Vagina (tissue), 2 donors: ENCODE measurements around the gene WWOX. TPM values are rescaled to one million over a fixed set of nuclear protein-coding genes. Genes with fewer than 3 reads are reported as not detected.

Source experiments
- DNase-seq, 2 donors: peaks; one replicate each; pipeline ENCODE4 v3.0.0-alpha.2; 2017; ENCODE audit errors: extremely low spot score in 2 of 2
- H3K27ac ChIP-seq: fragments of 200-600 bp; sonication (generic); one replicate; pipeline ENCODE4 v1.5.1; 2019
- H3K27me3 ChIP-seq: fragments of 200-600 bp; sonication (generic); one replicate; pipeline ENCODE4 v1.5.1; 2019
- H3K36me3 ChIP-seq, 2 donors: fragments of 200-600 bp; sonication (generic); one replicate each; pipeline ENCODE4 v1.5.1; 2017 to 2019
- H3K4me1 ChIP-seq: fragments of 200-600 bp; sonication (generic); one replicate; pipeline ENCODE4 v1.5.1; 2019
- H3K4me3 ChIP-seq, 2 donors: fragments of 200-600 bp; sonication (generic); 1 replicate in 1 of 2; 2 replicates in 1 of 2; pipeline ENCODE4 v1.5.1; 2016 to 2019
- H3K9me3 ChIP-seq: fragments of 200-600 bp; sonication (generic); one replicate; pipeline ENCODE4 v1.5.1; 2019
- CTCF ChIP-seq, 3 experiments: fragments of 450-650 bp in 2 of 3; fragments of 200-600 bp in 1 of 3; sonication (generic) in 1 of 3; IDR thresholded peaks; one replicate each; pipeline ENCODE4 v1.5.1; 2017 to 2019; ENCODE audit warnings: antibody characterized with exemption in 3 of 3, mild to moderate bottlenecking in 2 of 3, moderate library complexity in 2 of 3
- POLR2A ChIP-seq, 2 donors: fragments of 450-650 bp; IDR thresholded peaks; one replicate each; pipeline ENCODE4 v1.6.1; 2017; ENCODE audit warnings: antibody characterized with exemption in 2 of 2, mild to moderate bottlenecking in 2 of 2, moderate library complexity in 2 of 2
- POLR2AphosphoS5 ChIP-seq, 2 donors: sonication (generic); formaldehyde crosslinking; IDR thresholded peaks; one replicate each; pipeline ENCODE4 v1.9.0; 2017; ENCODE audit warnings: antibody characterized with exemption in 2 of 2, mild to moderate bottlenecking in 2 of 2, low read depth in 1 of 2; ENCODE audit not compliant: insufficient read depth in 1 of 2
- intact Hi-C: fragments of 100-400 bp; cut with DNase I; formaldehyde crosslinking; loops from one replicate; pipeline ENCODE4 v1.15.1; 2023
- total RNA-seq: library from RNA; depleted of rRNA; stranded (reverse); fragments of >200 nt; gene quantifications from one replicate; pipeline ENCODE4 v1.2.3, GENCODE V29; 2016

The WWOX gene
- total RNA-seq, 1 donor from 2014 or later, result 33.1 TPM

DNA sequence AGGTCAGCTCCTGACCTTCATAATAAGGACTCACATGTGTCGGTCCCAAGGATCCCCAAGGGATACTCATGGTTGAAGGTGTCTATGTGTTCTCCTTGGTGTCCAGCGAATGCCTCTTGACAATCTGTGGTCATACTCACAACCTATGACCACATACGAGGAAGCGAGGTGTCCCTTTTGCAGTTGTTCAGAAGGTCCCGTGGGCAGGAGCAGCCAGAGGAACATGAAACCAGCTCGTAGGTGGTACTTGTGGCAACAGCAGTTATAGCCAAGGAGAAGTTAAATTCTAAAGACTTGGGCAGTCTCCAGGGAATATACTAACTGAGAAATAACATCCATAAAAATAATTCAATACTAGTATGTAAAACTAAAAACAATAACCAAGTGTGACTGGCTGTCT is 685.3 kb downstream of the WWOX start:
- intact Hi-C loops, result no loop called here
- no peaks in the 10 kb centered on the region for H3K27me3 ChIP-seq
- no peak for TF ChIP-seq CTCF (IDR thresholded peaks at IDR 0.05)
- TF ChIP-seq POLR2AphosphoS5 (IDR thresholded peaks at IDR 0.05; ENCODE audit: insufficient read depth in 1 of 2, low read depth in 1 of 2), result no peak
- no peak for TF ChIP-seq POLR2A (IDR thresholded peaks at IDR 0.05)
- no peaks in the 10 kb centered on the region for H3K9me3 ChIP-seq
- no peak overlapping the region for H3K4me3 ChIP-seq
- DNase-seq, result no peak
- no peaks in the 10 kb centered on the region for H3K36me3 ChIP-seq
- H3K4me1 ChIP-seq, result peaks cover 1% of the 10 kb centered on the region
- H3K27ac ChIP-seq, result no peak overlapping the region

DNA sequence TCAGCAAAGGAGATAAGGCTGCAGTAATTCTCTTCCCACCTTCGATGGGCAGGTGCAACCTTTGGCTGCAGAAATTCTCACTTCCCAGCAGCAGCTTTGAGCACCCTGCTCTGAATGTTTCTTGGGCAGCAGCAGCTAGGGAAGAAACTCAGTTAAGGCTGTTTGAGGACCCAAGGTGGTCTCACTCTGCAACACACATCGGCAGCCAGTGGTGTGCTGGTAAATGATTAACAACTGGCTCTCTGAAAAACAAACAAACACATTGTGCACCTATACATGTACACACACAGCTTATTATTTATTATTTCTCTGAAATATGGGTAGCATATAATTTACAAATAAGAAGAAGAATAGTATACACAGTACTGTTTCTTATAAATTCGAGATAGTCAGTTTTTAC is 685.8 kb downstream of the WWOX start:
- Histone ChIP-seq H3K4me3 (no peak overlapping the region), H3K4me1 (peaks cover 4% of the 10 kb centered on the region), H3K9me3 (no peaks in the 10 kb centered on the region), H3K36me3 (no peaks in the 10 kb centered on the region), H3K27ac (no peak overlapping the region), H3K27me3 (no peaks in the 10 kb centered on the region)
- TF ChIP-seq POLR2AphosphoS5 (IDR thresholded peaks at IDR 0.05; ENCODE audit: insufficient read depth in 1 of 2, low read depth in 1 of 2) (no peak), POLR2A (IDR thresholded peaks at IDR 0.05) (no peak), CTCF (IDR thresholded peaks at IDR 0.05) (no peak)
- no peak for DNase-seq
- intact Hi-C loops, result no loop called here

DNA sequence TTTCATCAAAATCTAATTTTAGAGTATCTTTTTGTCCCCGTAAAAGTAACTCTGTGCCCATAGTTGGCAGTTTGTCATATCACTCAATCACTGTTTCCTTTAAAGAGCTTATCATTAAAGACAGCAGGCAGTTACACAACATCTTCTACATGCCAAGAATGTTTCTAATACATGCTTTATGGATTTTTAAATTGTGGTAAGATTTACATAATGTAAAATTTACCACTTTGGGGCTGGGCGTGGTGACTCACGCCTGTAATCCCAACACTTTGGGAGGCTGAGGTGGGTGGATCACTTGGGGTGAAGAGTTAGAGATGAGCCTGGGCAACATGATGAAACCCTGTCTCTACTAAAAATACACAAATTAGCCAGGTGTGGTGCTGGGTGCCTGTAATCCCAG is 687.2 kb downstream of the WWOX start:
- Histone ChIP-seq H3K27me3 (no peaks in the 10 kb centered on the region), H3K9me3 (no peaks in the 10 kb centered on the region), H3K4me1 (peaks cover 4% of the 10 kb centered on the region), H3K36me3 (no peaks in the 10 kb centered on the region), H3K4me3 (no peak overlapping the region), H3K27ac (no peak overlapping the region)
- no peak for DNase-seq
- TF ChIP-seq POLR2AphosphoS5 (IDR thresholded peaks at IDR 0.05; ENCODE audit: insufficient read depth in 1 of 2, low read depth in 1 of 2) (no peak), CTCF (IDR thresholded peaks at IDR 0.05) (no peak), POLR2A (IDR thresholded peaks at IDR 0.05) (no peak)
- intact Hi-C loops, result no loop called here

DNA sequence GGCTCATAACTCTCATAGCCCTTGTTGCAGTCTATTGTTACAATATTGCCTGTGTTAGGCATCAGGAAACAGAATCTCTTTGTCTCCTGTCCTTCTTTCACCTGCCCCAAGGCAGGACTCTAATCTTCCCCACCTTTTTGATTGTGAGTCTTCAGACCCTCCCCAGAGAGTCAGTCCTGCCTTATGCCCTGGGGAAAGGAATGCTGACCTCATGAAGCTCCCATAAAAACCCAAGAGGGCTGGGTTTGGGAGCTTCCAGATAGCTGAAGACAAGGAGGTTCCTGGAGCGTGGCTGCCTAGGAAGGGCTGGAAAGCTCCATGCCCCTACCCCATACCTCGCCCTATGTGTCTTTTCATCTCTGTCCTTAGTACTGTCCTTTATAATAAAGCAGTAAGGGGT is 688.8 kb downstream of the WWOX start:
- H3K4me3 ChIP-seq, result no peak overlapping the region
- peaks cover 4% of the 10 kb centered on the region for H3K4me1 ChIP-seq
- H3K27me3 ChIP-seq, result no peaks in the 10 kb centered on the region
- intact Hi-C loops, result no loop called here
- no peaks in the 10 kb centered on the region for H3K36me3 ChIP-seq
- no peak for DNase-seq
- no peak overlapping the region for H3K27ac ChIP-seq
- H3K9me3 ChIP-seq, result no peaks in the 10 kb centered on the region
- TF ChIP-seq POLR2AphosphoS5 (IDR thresholded peaks at IDR 0.05; ENCODE audit: insufficient read depth in 1 of 2, low read depth in 1 of 2) (no peak), POLR2A (IDR thresholded peaks at IDR 0.05) (no peak), CTCF (IDR thresholded peaks at IDR 0.05) (no peak)

DNA sequence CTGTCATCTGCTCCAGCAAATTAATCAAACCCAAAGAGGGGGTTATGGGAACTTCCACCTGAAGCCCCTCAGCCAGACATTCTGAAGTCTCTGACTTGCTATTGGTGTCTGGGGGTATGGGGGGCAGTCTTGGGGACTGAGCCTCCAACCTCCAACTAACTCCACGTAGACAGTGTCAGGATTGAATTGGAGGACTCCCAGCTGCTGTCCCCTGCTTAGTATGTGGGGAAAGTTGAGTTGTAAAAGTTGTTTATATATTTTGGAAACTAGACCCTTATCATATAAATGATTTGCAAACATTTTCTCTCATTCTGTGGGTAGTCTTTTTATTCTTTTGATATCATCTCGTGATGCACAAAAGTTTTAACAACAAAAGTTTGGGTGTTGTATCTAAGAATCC is 689.2 kb downstream of the WWOX start:
- intact Hi-C loops, result no loop called here
- no peaks in the 10 kb centered on the region for H3K27me3 ChIP-seq
- H3K27ac ChIP-seq, result no peak overlapping the region
- H3K36me3 ChIP-seq, result no peaks in the 10 kb centered on the region
- H3K4me3 ChIP-seq, result no peak overlapping the region
- H3K9me3 ChIP-seq, result no peaks in the 10 kb centered on the region
- peaks cover 4% of the 10 kb centered on the region for H3K4me1 ChIP-seq
- no peak for DNase-seq
- TF ChIP-seq POLR2AphosphoS5 (IDR thresholded peaks at IDR 0.05; ENCODE audit: insufficient read depth in 1 of 2, low read depth in 1 of 2) (no peak), CTCF (IDR thresholded peaks at IDR 0.05) (no peak), POLR2A (IDR thresholded peaks at IDR 0.05) (no peak)
